Stomach smooth muscle (tissue), 2 donors: ENCODE results near the gene IPP.
"Not testable (repeated sequence)": the region's sequence is repeated elsewhere in the genome, so short reads cannot be mapped to it uniquely, and the experiment has no call there.

ENCODE experiments used
- H3K27ac ChIP-seq: one replicate; pipeline ENCODE4 v1.7.0; 2013; ENCODE audit warnings: mild to moderate bottlenecking, low read length, inconsistent platforms
- H3K27me3 ChIP-seq, 2 donors: one replicate each; pipeline ENCODE4 v1.7.0; 2013; ENCODE audit warnings: low read length in 2 of 2; ENCODE audit not compliant: insufficient read depth in 2 of 2, control insufficient read depth in 1 of 2
- H3K36me3 ChIP-seq, 2 donors: one replicate each; pipeline ENCODE4 v1.7.0; 2013; ENCODE audit warnings: low read length in 2 of 2; ENCODE audit not compliant: control insufficient read depth in 2 of 2, insufficient read depth in 2 of 2
- H3K4me1 ChIP-seq: one replicate; pipeline ENCODE4 v1.7.0; 2013; ENCODE audit warnings: low read length; ENCODE audit not compliant: control insufficient read depth, insufficient read depth
- H3K4me3 ChIP-seq, 2 donors: one replicate each; pipeline ENCODE4 v1.7.0; 2013; ENCODE audit warnings: low read length in 2 of 2
- H3K9ac ChIP-seq, 2 donors: one replicate each; pipeline ENCODE4 v1.7.0; 2013; ENCODE audit warnings: low read length in 2 of 2, mild to moderate bottlenecking in 1 of 2
- H3K9me3 ChIP-seq, 2 donors: one replicate each; pipeline ENCODE4 v1.7.0; 2013; ENCODE audit warnings: low read length in 2 of 2; ENCODE audit not compliant: control insufficient read depth in 2 of 2
- donor health status: healthy.
- donor health status: Pancreatic carcinoma.

Gene IPP

DNA sequence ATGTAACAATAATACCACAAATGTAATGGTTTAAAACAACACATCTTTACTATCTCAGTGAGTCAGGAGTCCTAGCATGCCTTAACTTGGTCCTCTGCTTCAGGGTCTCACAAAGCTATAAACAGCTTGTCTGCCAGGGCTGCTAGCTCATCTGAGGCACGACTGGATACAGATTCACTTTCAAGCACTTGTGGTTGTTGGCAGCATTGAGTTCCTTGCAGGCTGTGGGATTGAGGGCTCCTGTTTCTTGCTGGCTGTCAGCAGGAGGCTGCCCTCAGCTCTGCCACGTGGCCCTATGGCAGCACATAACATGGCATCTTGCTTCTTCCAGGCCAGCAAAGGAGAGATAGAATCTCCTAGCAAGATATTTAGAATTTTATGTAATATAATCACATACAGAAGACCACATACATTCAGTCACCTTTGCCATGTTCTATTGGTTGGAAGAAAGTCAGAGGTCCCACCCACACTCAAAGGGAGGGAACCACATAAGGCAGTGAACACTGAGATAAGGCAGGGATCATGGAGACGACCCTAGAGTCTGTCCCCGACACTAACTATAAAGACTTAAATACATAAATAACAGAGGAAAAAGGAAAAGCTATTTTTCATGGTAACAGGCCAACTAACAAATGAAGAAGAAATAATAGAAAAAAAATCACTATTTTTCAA is 18.9 kb upstream of the IPP start:
- no peaks in the 10 kb centered on the region for H3K27me3 ChIP-seq
- H3K36me3 ChIP-seq, result no peaks in the 10 kb centered on the region
- H3K27ac ChIP-seq, result no peak overlapping the region
- H3K9ac ChIP-seq, result peak overlapping the region in 1 of 2 donors; percentile 14
- H3K4me1 ChIP-seq, result peaks cover 2% of the 10 kb centered on the region
- no peaks in the 10 kb centered on the region for H3K9me3 ChIP-seq
- no peak overlapping the region for H3K4me3 ChIP-seq

DNA sequence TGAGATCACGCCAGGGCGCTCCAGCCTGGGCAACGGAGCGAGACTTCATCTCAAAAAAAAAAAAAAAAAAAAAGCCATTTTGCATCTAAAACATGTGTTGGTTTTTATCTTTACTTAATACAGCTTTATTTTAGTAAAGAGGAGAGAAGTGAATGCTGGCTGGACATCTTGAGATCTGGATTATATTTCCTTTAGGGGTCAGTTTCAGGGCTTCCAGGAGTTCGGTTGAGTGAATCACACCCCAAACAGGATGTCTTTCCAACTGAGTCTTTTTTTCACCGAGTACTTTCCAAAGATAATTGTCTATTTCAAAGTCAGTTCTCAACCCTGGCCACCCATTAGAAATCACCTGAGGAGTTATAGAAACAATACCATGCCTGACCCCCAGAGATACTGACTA is 16.6 kb upstream of the IPP start:
- Histone ChIP-seq H3K4me3 (no peak overlapping the region), H3K27me3 (no peaks in the 10 kb centered on the region), H3K27ac (no peak overlapping the region), H3K9ac (no peak overlapping the region), H3K9me3 (no peaks in the 10 kb centered on the region), H3K4me1 (peaks cover 2% of the 10 kb centered on the region), H3K36me3 (no peaks in the 10 kb centered on the region)

DNA sequence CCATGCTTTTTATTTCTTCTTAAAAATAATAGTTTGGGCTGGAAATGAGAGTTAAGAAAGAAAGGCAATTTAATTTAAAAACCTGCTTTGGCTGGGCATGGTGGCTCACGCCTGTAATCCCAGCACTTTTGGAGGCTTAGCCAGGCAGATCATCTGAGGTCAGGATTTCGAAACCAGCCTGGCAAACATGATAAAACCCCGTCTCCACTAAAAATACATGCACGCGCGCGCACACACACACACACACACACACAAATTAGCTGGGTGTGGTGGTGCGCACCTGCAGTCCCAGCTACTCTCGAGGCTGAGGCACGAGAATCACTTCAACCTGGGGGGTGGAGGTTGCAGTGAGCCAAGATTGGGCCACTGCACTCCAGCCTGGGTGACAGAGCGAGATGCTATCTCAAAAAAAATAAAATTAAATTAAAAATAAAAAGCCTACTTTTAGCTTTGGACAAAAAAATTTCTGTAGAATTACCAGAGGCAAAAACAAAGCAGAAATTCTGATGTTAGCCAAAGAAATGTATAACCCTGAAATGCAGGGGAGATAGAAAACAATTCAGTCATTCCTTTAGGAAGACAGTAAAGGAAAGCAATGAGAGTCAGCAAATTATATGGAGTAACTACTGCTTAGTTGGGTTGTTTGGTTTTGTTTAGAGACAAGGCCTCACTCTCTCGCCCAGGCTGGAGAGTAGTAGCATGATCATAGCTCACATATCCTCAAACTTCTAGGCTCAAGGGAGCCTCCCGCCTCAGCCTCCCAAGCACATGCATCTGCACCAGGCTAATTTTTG is 15.7 kb upstream of the IPP start:
- Histone ChIP-seq H3K9ac (no peak overlapping the region), H3K27ac (no peak overlapping the region), H3K36me3 (no peaks in the 10 kb centered on the region), H3K27me3 (no peaks in the 10 kb centered on the region), H3K9me3 (no peaks in the 10 kb centered on the region), H3K4me3 (no peak overlapping the region), H3K4me1 (peaks cover 2% of the 10 kb centered on the region)

DNA sequence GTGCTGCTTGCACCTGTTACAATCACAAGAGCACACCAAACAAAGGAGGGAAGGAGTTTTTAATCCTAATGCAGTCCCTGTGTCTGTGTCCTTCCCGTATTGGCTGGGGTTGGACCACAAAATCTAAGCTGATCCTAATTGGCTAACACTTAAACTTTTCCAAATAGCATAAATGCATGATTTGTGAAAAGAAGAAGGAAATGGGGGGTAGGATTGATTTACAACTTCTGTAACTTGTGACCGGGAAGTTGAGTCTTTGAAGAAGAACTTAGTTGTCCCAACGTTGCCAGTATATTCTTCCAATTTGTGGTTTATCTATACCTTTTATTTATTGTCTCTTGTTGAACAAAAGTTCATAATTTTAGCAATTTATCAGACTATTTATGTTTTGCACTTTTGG is 11.8 kb upstream of the IPP start:
- Histone ChIP-seq H3K9me3 (no peaks in the 10 kb centered on the region), H3K4me1 (peaks cover 2% of the 10 kb centered on the region), H3K27ac (no peak overlapping the region), H3K27me3 (no peaks in the 10 kb centered on the region), H3K4me3 (no peak overlapping the region), H3K36me3 (no peaks in the 10 kb centered on the region), H3K9ac (no peak overlapping the region)

DNA sequence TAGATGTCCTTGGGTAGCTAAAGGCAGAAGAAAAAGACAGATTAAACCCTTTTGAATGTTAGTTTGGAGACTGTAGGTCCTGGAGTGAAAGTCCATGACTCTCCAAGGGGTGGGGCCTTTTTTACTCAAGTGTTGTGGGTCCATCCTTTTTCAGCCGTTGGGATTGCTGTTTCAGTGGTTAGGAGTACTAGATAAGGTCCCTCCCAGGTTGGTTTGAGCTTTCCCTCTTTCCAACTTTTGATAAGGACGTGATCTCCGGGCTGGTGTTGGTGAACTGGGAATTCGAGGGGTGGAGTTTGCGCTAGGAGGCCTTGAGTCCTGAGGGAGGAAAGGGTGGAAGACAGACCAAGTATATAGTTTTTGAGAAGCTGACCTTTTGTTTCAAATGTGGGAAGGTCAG is 5.2 kb upstream of the IPP start:
- H3K4me3 ChIP-seq, result no peak overlapping the region
- no peaks in the 10 kb centered on the region for H3K27me3 ChIP-seq
- H3K9ac ChIP-seq, result no peak overlapping the region
- no peaks in the 10 kb centered on the region for H3K9me3 ChIP-seq
- H3K36me3 ChIP-seq, result no peaks in the 10 kb centered on the region
- no peaks in the 10 kb centered on the region for H3K4me1 ChIP-seq
- no peak overlapping the region for H3K27ac ChIP-seq

DNA sequence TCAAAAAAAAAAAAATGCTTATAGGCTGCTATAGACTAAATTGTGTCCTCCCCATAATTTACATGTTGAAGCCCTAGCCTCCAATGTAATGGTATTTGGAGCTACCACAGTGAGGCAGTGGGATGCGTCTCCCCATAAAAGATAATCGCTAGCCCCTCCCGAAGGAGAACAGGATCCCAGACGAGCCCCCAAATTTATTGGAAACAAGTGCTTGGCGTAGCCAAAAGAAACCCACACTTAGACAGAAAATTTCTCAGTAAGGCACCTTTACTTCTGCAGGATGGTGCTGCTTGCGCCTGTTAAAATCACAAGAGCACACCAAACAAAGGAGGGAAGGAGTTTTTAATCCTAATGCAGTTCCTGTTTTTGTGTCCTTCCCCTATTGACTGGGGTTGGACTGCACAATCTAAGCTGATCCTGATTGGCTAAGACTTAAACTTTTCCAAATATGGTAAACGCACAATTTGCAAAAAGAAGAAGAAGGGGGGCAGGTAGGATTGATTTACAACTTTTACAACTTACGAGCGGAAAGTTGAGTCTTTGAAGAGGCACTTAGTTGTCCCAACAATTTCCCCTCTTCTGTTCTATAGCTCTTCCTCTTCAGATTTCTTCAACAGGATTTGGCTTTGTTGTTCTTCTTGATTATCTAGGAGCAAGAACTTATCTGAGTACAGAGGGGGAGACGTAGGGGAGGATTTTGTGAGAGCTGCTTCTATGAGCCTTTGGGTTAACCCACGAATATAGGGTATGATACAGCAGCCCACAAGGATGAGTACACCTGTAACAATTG is 3.0 kb upstream of the IPP start:
- Histone ChIP-seq H3K4me3 (no peak overlapping the region), H3K36me3 (no peaks in the 10 kb centered on the region), H3K27ac (peak overlapping the region; percentile 31), H3K27me3 (no peaks in the 10 kb centered on the region), H3K9ac (no peak overlapping the region), H3K4me1 (peaks cover 6% of the 10 kb centered on the region), H3K9me3 (no peaks in the 10 kb centered on the region)

DNA sequence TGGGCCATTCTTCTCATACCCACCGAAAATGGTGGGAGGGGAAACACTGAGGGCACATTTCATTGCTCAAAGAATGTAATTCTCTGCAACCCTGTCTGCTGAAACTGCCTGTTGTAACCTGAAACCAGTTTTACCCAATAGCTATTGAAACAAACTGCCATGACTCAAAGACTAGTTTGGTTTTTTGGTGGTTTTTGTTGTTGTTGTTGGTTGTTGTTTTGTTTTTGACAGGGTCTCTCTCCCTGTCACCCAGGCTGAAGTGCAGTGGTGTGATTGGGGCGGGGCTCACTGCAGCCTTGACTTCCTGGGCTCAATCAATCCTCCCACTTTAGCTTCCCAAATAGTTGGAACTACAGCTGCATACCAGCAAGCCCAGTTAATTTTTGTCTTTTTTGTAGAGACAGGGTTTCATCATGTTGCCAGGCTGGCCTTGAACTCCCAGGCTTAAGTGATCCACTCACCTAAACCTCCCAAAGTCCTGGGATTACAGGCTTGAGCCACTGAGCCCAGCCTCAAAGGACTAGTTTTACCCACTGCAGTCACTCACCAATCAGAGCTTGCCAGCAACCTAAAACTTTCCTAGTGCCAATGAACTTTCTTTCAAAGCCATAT is 2.1 kb upstream of the IPP start:
- no peaks in the 10 kb centered on the region for H3K9me3 ChIP-seq
- no peak overlapping the region for H3K27ac ChIP-seq
- peaks cover 7% of the 10 kb centered on the region for H3K4me1 ChIP-seq
- H3K4me3 ChIP-seq, result no peak overlapping the region
- H3K27me3 ChIP-seq, result no peaks in the 10 kb centered on the region
- H3K9ac ChIP-seq, result no peak overlapping the region
- no peaks in the 10 kb centered on the region for H3K36me3 ChIP-seq

DNA sequence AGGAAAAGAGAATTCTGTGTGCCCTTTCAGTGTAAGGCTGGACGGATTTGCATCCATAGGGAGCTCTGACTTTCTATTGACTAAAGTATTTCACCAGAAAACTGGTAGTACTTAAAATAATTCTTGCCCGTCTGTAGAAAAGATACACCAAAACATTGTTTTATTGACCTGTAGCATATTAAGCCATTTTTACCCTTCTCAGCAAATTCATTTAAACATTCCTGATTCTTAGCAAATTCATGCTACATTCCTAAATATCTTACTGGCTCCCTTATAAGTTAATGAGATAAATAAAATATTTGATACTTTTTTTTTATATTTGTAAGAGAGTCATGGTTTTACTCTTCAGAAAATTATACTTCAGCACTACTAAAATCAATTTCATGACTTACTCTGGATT is 1.6 kb upstream of the IPP start:
- no peak overlapping the region for H3K9ac ChIP-seq
- no peaks in the 10 kb centered on the region for H3K36me3 ChIP-seq
- H3K4me3 ChIP-seq, result no peak overlapping the region
- H3K27ac ChIP-seq, result no peak overlapping the region
- peaks cover 7% of the 10 kb centered on the region for H3K4me1 ChIP-seq
- no peaks in the 10 kb centered on the region for H3K27me3 ChIP-seq
- H3K9me3 ChIP-seq, result no peaks in the 10 kb centered on the region

DNA sequence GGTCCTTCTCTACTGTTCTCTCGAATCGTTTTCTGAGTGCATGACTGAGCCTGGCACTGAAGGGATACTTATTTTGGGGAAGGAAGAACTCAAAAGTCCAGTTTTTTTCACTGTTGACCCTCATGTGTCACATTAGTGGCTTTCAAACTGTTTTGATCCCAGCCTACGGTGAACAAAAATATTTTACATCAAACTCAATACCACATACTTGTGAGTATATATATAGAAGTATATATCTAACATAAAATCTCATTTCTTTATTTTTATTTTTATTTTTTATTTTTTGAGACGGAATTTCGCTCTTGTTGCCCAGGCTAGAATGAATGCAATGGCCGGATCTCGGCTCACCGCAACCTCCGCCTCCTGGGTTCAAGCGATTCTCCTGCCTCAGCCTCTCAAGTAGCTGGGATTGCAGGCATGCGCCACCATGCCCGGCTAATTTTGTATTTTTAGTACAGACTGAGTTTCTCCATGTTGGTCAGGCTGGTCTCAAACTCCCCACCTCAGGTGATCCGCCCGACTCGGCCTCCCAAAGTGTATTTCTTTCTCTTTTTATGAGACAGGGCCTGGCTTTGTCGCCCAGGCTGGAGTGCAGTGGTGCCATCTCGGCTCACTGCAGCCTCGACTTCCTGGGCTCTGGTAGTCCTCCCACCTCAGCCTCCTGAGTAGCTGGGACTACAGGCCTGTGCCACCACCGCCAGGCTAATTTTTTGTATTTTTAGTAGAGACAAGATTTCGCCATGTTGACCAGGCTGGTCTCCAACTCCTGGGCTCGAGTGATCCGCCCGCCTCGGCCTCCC is 786 bp upstream of the IPP start:
- H3K9me3 ChIP-seq, H3K27me3 ChIP-seq, H3K4me1 ChIP-seq, H3K36me3 ChIP-seq: not testable (repeated sequence)
- peak overlapping the region; percentile 88 to 100 for H3K9ac ChIP-seq
- peak overlapping the region; percentile 72 to 91 for H3K4me3 ChIP-seq
- peak overlapping the region; percentile 99 for H3K27ac ChIP-seq

DNA sequence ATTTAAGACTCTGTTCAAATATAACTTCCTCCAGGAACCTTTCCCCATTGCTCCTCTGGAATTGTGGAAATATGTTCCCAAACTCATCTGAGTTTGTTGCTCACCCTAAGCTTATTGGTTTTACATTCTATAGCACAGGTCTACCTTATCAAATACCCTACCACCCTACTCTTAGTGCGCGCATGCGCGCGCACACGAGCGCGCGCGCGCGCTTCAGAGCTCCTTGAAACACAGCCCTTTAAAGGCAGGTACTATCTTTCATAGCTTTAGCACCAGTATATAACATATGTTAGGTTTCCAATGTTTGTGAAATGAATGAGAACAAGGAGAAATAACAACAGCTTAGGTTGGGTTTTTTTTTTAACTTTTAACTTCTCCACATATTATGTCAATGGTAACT is 3.5 kb downstream of the IPP start:
- peaks cover 3 to 6% of the 10 kb centered on the region in 2 donors for H3K36me3 ChIP-seq
- H3K4me3 ChIP-seq, result no peak overlapping the region
- H3K27ac ChIP-seq, result no peak overlapping the region
- peaks cover 7% of the 10 kb centered on the region for H3K4me1 ChIP-seq
- H3K27me3 ChIP-seq, result no peaks in the 10 kb centered on the region
- no peak overlapping the region for H3K9ac ChIP-seq
- H3K9me3 ChIP-seq, result no peaks in the 10 kb centered on the region
